Activated CD8-positive, alpha-beta memory T cell treated with anti-CD3 and anti-CD28 coated beads, Interleukin-2, amount 50 U/mL, for 24 hours (primary cell): ENCODE data around the gene FBXO38.

Source experiments
- DNase-seq: peaks from one replicate; pipeline ENCODE4 v3.0.0-alpha.2; 2020; ENCODE audit errors: extremely low read depth

The FBXO38 gene, protein sequence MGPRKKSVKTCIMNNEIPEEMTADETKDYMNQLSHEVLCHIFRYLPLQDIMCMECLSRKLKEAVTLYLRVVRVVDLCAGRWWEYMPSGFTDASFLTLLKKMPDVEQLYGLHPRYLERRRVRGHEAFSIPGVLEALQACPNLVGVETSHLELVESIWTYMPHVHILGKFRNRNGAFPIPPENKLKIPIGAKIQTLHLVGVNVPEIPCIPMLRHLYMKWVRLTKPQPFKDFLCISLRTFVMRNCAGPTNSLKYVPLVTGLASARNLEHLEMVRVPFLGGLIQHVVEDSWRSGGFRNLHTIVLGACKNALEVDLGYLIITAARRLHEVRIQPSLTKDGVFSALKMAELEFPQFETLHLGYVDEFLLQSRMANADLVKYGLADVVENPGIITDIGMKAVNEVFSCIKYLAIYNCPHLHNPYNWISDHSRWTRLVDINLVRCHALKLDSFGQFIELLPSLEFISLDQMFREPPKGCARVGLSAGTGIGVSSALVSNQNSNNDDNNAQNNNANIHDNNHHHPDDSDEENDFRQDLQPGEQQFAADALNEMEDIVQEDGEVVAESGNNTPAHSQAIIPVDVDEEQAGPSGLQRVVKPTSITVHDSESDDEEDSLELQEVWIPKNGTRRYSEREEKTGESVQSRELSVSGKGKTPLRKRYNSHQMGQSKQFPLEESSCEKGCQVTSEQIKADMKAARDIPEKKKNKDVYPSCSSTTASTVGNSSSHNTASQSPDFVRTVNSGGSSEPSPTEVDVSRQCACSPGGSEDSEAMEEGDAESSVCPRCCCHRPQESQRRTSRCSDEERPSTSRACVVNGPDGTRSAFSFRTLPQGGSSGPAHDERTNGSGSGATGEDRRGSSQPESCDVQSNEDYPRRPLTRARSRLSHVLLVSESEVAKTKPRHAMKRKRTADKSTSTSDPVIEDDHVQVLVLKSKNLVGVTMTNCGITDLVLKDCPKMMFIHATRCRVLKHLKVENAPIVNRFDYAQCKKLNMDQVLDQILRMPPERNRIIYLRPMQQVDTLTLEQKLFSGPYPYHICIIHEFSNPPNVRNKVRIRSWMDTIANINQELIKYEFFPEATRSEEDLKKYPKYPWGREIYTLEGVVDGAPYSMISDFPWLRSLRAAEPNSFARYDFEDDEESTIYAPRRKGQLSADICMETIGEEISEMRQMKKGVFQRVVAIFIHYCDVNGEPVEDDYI

DNA sequence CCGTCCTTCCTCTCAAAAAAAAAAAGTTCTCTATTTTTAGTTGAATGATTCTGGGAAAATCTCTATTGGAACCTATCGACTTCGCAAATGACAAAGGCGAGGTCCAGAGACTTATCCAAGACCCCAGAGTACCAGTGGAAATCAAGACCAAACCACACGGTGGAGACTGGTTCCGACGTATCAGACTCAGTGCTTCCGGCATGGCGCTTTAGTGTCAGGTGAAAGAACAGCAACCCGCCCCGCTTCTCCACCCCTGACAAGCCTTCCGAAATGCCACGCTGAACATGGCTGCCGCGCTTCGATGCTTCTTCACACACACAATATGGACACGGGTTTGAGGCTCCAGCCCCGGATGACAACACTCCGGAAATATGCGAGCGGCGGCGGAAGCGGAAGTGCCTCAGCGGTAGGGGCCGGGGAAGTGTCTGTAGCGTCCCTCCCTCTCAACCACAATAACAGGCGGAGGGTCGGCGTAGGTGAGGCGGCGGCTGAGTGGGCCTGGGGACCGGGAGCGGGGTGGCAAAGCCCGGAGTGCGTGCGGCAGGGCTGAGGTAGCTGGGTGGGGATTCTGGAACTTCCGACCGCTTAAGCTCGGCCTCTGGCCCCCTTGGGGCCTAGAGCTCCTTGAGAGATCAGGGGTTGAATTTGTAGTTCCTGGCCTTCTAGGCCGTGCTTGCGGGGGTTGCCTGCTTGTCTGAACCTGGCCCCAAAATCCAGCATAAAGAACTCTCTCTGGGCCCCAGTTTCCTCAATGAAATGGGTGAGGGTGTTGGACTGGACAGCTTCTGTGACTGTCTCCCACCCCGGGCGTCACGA lies at the start of gene FBXO38:
TSS of gene FBXO38 (plus strand) at position 395 of the 816 bp plus-strand sequence. CDS start 10,819 bp downstream, outside the sequence.
- DNase-seq = peak; percentile 95

DNA sequence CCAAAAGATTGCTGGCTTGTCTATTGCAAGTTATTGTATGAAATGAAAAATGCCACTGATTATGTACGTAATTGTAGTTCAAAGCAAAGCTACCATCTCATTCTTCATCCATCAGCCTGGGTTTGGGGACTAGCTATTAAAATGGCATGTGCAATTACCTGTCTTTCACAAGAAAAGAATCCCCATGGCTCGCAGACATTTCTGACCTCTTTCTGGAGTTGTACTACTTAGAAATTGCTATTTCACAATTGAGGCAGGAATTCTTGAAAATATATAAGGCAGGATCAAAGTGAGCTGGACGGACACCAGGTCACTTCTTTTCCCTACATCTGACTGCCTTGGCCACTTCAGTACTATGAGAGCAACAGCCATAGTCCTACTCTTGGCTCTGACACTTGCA lies 48.5 kb upstream of the FBXO38 start, which contains the start of gene SPINK9:
TSS of gene SPINK9 (plus strand) at position 301 of the 400 bp plus-strand sequence. CDS start at position 356, 55 bp downstream.
- no peak for DNase-seq

DNA sequence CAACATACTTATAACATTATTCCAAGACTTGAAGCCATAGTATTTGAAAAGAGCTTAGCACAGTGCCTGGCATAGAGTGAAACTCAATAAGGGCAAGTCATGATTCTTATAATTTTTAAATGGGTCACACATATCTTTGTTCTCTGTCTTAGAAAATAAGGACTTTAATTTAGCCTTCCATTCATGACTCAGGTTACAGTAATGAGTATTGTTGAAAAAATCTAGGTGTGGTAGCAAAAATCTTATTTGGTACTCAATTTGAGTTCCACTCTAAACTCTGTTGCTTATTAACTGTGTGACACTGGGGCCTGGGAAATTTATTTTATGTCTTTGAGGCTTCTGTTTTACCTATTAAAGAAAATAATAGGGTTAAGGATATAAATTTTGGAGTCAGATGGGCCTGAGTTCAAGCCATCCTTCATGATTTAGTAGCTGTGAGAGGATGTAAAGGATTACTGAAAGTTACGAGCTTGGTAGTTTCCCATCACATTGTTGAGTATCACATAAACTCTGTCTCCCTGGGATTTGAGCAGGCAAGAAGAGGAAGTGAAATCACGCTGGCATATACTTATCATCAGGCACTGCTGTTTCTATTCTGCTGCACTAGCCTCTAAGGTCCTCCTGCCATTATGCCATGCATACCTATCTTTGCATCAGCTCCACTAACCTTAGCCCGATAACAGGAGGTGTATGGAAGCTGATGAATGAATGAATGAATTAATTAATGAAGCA lies 46.9 kb upstream of the FBXO38 start:
- DNase-seq = no peak

DNA sequence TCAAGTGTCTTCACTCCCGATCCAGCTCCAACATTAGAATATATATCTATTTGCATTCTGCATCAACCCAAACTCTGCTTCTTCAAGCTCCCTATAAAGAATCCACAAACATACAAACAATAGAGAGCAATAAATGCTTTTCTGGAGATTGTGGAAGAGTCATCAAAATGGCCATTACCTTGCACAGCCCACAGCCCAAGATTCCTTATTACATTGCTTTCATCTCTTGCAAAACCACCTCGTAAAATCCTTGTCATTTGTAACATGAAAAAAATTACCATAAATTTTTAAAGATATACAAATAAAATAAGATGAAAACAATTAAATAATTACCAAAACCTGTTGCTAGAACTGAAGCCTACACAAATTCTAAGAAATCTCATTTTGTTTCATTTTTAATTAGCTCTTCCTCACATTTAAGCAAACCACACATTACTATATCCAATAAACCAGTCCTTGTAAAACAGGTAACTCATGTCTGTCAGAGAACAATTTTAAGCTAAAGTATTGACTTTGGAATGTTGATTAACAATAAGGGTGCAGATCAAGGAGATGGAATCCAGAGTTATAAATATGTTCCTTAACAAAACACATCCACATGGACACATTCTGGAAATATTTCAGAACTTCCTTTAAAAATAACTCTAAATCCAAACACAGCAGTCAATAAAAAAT lies 41.2 kb upstream of the FBXO38 start:
- DNase-seq = no peak

DNA sequence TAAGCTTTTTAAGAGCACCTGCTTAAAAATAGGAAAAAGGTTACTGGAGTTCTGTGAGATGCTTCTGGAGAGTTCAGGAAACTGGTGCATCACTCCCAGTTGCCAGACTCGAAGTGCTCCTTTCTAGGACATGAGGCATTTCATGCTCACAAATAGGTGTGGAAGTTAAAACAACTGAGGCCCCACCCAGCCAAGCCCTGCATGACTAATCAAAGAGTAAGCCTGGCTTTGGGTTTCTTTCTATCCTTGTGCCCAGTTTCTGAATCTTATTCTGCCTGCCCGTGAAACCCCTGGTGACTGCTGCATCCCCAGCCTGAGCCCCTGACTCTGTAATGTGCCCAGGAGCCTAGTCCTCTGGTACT lies 40.7 kb upstream of the FBXO38 start:
- no peak for DNase-seq

DNA sequence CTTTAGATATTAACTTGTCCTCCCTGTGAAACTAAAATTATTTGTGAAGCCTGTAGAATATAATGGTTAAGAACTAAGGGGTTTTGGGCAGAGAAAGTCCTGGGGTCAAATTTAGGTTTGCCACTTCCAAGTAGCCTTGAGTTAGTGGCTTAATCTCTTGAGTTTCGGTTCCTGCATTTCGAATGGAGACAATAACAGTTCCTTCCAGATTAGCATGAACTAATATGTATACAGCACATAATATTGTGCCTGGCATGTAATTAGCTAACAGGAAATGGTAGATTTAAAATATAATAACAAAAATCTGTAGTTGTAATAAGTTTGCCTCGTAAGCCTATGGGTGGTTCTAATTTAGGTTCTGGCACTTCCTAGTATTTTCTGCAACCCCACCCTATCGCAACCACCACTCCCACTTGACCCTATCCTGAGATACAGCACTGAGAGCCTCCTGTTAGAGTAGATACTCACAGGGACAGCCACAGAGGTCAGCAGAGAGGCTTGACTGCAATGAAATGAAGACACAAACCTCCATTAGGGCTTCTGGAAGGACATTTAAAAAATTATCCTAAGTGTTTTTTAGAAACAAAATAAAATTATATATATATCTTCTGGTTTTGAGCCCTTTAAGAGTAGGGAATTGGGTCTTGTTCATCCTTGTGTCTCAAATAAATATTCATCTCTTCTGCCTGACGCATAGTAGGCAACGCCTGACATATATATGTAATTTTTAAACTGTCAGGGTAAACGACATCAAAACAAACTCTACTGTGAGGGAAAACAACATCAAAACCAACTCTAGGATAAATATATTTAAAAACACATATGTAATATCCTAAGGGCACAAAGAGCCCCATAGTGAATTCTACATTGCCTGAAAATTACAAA lies 39.9 kb upstream of the FBXO38 start:
- DNase-seq = no peak

DNA sequence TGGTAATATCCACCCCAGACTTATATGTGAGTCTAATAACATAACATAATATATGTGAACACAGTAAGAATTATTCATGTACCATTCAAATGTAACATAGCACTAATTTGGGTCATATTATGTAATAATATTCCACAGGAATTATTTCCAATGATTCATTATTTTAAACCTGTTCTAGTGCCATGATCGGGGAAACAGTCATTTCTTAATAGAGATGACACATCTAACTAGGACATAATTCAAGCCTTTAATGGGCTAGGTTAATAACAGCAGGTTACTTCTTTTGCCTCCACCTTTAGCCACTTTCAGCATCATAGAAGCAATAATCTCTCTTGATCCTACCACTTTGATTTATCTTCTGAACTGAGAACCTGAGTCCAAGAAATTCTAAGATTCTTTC lies 36.1 kb upstream of the FBXO38 start:
- no peak for DNase-seq

DNA sequence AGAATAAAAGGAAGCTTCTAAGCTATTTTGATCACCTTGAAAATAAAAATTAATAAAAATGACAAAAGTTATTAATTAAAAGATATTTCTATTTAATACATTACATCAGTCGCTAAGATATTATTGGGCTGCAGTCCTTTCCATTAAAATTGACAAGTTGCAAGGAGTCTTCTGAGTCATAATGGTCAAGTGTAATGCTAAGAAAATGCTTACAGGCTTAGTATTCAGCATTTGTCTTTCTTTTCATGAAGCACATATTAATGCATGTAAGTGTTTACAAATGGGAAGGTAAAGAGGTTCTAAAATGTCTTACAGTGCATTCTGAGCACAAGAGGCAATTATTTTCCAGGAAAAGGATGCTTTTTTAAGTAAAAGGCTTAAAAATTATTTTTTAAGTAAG lies 31.1 kb upstream of the FBXO38 start:
- no peak for DNase-seq

DNA sequence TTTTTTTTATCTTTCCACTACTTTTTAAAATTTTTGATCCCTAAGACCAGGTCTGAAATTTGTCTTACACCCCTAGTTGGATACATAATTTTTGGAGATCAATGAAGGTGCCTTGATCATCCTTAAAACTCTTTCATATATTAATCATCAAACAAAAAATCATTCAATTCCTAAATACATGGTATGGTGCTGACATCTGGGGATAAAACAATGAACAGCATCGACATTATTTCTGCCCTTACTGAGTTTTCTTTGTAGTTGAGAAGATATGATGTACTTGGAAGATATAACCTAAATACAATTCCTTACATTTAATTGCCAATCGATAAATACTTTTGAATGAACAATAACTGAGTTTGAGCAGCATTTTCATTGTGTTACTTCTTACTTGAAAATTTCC lies 30.1 kb upstream of the FBXO38 start:
- no peak for DNase-seq

DNA sequence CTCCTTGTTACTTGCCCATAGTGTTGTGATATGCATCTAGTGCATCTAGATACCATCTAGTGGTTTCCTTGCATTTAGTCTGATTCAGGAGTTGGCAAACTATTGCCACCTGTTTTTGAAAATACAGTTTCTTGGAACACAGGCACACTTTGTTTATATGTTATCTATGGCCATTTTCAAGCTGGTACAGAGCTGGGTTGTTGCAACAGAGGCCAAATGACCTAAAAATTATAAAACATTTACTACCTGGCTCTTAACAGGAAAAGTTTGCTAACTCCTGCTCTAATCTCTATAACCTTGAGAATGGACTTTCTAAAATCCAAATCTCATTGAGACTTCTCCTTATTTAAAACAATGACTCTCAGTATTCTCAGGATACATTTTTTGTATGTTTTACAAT lies 19.4 kb upstream of the FBXO38 start:
- no peak for DNase-seq

DNA sequence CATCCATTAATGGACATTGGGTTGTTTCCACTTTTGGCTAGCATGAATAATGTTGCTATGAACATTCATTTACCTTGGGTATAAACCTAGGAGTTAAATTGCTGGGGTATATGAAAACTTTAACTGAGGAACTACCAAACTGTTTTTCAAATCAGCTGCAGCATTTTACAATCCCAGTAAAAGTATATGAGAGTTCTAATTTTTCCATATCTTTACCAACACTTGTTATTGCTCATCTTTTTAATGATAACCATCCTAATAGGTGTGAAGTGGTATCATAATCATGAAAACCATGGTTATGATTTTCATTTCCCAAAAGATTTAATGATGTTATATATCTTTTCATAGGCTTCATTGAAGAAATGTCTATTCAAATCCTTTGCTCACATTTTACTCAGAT lies 15.5 kb upstream of the FBXO38 start:
- DNase-seq = no peak

DNA sequence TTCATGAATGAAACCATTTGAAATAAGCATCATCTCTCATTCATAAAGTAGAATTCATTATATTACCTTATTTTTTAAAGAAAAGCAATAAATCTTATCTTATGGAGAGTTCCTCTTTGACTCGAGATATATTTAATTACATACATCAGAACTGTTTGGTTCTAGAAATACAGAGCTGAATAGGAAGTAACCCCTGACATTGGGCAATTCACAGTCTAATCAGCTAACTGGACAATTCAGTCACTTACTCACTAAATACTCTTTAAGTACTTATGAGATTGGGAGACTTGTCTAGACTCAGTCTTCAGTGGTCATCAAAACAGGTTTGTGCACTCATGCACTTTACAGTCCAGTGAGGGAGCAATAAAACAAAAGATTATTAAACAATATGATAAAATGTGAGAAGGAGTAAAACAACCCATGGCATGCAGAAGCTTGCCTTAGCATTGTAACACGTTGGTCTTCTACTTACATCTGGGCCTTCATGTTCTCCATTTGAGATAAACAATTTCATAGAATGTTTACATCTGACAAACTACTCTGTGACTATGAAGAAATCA lies 11.5 kb upstream of the FBXO38 start:
- no peak for DNase-seq

DNA sequence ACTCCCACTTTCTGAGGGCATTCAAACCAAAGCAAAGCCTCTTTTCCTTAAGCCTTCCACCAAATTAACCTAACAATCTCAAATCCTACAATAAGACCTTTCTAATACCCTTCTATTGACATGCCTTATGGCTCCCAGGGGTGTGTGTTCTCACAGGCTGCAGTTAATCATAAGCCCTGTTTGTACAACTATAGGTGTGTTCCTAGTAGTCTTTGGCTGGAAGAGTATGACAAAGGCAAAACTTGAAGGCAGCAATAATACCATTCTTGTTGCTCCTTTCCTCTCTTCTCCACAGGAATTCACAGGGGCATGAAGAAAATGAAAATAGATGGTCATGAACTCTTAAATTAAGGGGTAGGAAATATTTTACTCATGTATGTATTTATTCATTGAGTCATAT lies 10.9 kb upstream of the FBXO38 start:
- DNase-seq = no peak

DNA sequence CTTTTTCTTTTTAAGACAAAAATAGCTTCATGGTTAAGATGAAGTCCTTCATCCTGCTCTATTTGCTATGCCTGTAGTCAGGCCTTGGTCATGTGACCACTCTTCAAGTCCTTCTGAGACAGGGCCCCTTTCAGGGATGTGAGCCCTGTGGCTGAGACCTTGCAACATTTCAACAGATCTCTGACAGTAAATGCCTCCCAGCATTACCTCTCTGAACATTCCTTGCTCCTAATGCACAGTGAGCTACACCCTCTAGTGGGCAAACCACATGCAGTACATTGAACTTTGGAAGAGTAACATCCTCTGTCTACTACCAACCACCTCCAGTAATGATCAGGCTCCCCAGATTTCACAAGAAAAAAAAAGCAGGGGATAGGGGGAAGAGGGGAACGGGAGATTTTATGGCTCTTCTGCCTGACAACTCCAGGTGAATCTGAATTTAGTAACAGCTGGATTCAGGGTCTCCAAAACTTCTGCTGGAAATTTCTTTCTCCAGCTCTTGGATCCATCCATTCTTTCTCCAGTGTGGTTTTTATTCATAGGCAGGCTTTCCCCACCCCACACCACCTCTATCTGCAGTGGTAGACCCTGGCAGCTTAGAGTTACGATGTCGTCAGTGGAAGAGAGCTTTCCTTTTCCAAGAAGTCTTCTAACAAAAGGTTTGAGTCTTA lies 8.9 kb upstream of the FBXO38 start:
- no peak for DNase-seq

DNA sequence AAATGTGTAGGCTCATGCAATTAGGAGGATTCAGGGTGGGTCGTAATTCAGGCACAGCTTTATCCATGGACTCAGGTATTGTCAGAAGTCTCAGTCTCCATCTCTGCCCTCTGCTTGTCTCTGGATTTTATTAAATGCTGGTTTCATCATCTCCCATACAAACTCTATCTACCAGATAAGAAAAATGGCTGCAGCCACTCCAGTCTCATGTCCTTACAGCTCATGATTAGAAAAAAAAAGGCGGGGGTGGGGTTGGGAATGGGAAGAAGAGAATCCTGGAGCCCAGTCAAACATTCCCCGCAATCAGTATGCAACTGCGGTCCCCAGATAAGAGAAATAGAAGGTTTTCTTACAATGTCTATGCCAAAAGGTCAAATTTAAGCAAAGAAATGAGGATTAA lies 7.6 kb upstream of the FBXO38 start:
- DNase-seq = no peak

DNA sequence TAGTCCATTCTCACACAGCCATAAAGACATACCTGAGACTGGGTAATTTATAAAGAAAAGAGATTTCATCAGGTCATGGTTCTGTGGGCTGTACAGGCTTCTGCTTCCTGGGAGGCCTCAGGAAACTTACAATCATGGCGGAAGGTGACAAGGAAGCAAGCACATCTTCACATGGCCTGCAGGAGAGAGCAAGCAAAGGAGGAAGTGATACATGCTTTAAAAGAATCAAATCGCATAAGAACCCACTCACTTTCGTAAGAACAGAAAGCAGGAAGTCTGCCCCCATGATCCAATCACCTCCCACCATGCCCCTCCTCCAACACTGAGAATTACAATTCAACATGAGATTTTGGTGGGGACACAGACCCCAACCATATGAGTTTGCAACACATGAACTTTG lies 5.1 kb upstream of the FBXO38 start:
- no peak for DNase-seq

DNA sequence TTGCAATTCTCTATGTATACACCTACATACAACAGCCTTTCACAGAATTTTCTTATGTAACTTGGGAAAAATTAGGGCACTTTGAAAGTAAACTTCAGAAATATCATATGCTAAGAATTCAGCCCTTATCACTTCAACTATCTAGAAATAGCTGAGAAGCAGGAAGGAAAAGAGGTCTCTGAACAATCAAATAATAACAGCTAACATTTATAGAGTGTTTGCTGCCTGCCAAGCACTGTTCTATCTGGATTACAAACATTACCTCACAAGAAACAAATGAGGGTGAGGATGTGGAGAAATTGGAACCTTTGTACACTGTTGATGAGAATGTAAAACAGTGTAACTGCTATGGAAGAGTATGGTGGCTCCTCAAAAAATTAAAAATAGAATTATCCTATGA lies 4.4 kb upstream of the FBXO38 start:
- DNase-seq = no peak

DNA sequence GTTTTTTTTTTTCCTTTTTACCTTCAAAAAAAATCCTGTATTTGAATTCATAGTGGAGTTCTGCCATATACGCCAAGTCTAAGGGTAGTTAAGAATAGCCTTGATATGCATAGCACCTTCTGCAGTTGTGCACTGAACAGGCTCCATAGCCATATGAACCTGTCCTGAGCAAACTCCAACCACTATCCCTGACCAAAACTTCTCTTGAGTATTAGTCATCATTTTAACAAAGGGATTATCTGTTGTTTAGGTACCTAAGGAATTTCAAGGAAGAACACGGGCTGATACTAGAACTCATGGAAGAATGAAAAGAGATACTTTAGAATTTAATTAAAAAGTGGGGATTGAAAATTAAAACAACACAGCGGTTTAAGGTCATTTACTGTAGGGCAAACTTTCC lies 1.9 kb upstream of the FBXO38 start:
- DNase-seq = no peak
